Fibroblast of skin of abdomen (primary cell): ENCODE data around the gene XPO1.

Experiments used
- DNase-seq: peaks from one replicate; pipeline ENCODE4 v3.0.0-alpha.2; 2013

The XPO1 gene

DNA sequence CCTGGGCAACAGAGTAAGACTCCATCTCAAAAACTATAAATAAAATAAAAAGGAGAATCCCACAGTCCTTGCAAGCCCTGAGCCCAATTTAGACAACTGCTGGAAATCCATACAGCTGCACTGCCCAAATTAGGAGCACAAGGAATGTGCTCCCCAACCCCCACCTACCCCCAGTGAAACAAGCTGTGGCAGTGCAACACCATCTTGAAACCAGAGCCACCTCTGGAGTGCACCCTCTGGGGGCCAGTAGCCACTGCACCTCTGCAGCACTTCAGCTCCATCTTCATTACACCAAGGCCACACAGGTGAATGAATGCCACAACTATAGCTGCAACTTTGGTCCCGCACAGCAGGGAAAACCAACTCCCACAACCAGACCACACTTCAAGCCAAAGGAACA, 104.5 kb downstream of the XPO1 start:
- no peak for DNase-seq

- DNase-seq, result no peak
Observed at GRCh38 chr2:61432990-61433389, 105.2 kb downstream of the XPO1 start.

DNA sequence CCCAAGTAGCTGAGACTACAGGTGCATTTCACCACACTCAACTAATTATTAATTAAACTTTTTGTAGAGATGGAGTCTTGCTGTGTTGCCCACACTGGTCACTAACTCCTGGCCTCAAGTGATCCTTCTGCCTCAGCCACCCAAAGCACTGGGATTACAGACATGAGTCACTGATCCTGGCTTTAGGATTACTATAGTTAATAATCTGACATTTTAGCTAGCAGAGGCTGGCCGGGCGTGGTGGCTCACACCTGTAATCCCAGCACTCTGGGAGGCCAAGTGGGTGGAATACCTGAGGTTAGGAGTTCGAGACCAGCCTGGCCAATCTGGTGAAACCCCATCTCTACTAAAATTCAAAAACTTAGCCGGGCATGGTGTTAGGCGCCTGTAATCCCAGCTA, 106.8 kb downstream of the XPO1 start:
- DNase-seq, result no peak
